HepG2 (cell line): ENCODE results near the gene RASSF10. TPM values are rescaled to one million over a fixed set of nuclear protein-coding genes. Genes with fewer than 3 reads are reported as not detected.

Experiments
- ATF7 ChIP-seq, 2 experiments: fragments of 450-650 bp in 1 of 2; sonication (generic) in 1 of 2; formaldehyde crosslinking in 1 of 2; IDR thresholded peaks; 2 replicates each; pipeline versions ENCODE4 v1.4.0 to v1.6.1; 2016 to 2020; ENCODE audit warnings: antibody characterized with exemption in 1 of 2, mild to moderate bottlenecking in 1 of 2, missing genetic modification reagents in 1 of 2
- HNRNPH1 ChIP-seq: fragments of 200-400 bp; formaldehyde crosslinking; optimal IDR thresholded peaks from 2 replicates; pipeline ENCODE3; 2017; ENCODE audit warnings: mild to moderate bottlenecking, low read depth, low read length
- NFKBIZ ChIP-seq: IDR thresholded peaks from 2 replicates; pipeline ENCODE4 v1.6.1; 2018; ENCODE audit warnings: missing genetic modification reagents, missing compliant biosample characterization
- REPIN1 ChIP-seq: sonication (generic); formaldehyde crosslinking; IDR thresholded peaks from 2 replicates; pipeline ENCODE4 v1.8.0; 2022; ENCODE audit warnings: missing genetic modification reagents, low read depth, mild to moderate bottlenecking, borderline replicate concordance
- RFX1 ChIP-seq: fragments of 450-650 bp; IDR thresholded peaks from 2 replicates; pipeline ENCODE4 v1.6.1; 2017
- TEAD3 ChIP-seq: optimal IDR thresholded peaks from 2 replicates; pipeline ENCODE3; 2016; ENCODE audit warnings: borderline replicate concordance
- ZIK1 ChIP-seq: sonication (generic); formaldehyde crosslinking; IDR thresholded peaks from 2 replicates; pipeline ENCODE4 v1.5.0; 2020; ENCODE audit warnings: mild to moderate bottlenecking, low read depth, missing genetic modification reagents, borderline replicate concordance
- ZNF12 ChIP-seq: sonication (generic); formaldehyde crosslinking; IDR thresholded peaks from 2 replicates; pipeline ENCODE4 v1.5.0; 2020; ENCODE audit warnings: missing genetic modification reagents
- ZNF230 ChIP-seq: sonication (generic); formaldehyde crosslinking; IDR thresholded peaks from 2 replicates; pipeline ENCODE4 v1.4.0; 2020; ENCODE audit warnings: mild to moderate bottlenecking, missing genetic modification reagents
- ZNF703 ChIP-seq: sonication (generic); formaldehyde crosslinking; IDR thresholded peaks from 2 replicates; pipeline ENCODE4 v1.5.1; 2020; ENCODE audit warnings: missing genetic modification reagents, mild to moderate bottlenecking, moderate library complexity, borderline replicate concordance
- ZNF792 ChIP-seq: IDR thresholded peaks from 2 replicates; pipeline ENCODE4 v1.6.1; 2016
- ZNF839 ChIP-seq: sonication (generic); formaldehyde crosslinking; IDR thresholded peaks from 2 replicates; pipeline ENCODE4 v1.4.0; 2020; ENCODE audit warnings: missing genetic modification reagents, mild to moderate bottlenecking, borderline replicate concordance
- polyA plus RNA-seq, 8 experiments: library from polyadenylated mRNA; depleted of rRNA in 3 of 8; stranded (reverse) in 7 of 8; unstranded in 1 of 8; fragments of >200 nt; fragmentation: Illumina TruSeq in 4 of 8; extraction: Trizol in 4 of 8; gene quantifications; 2 replicates each; pipeline versions ENCODE4 v1.2.1 to v1.2.3, GENCODE V29; 2011 to 2016; ENCODE audit warnings: low read depth in 4 of 8, missing spikeins in 1 of 8, mixed read lengths in 1 of 8; ENCODE audit not compliant: insufficient read depth in 1 of 8
- total RNA-seq, 5 experiments: library from RNA; depleted of rRNA; stranded (reverse); fragments of >200 nt; fragmentation: Illumina TruSeq; extraction: Trizol; gene quantifications; 2 replicates each; pipeline ENCODE4 v1.2.3, GENCODE V29; 2016; ENCODE audit warnings: low read depth in 1 of 5
- TF ChIP-seq, protein P1 (sequence below): sonication (generic); formaldehyde crosslinking; IDR thresholded peaks from 2 replicates; pipeline ENCODE4 v1.4.0; 2020; ENCODE audit warnings: missing genetic modification reagents, borderline replicate concordance
- TF ChIP-seq, protein P2 (sequence below): sonication (generic); IDR thresholded peaks from 2 replicates; pipeline ENCODE4 v1.6.1; 2016; ENCODE audit warnings: low read depth, borderline replicate concordance
- TF ChIP-seq, protein P3 (sequence below): sonication (generic); formaldehyde crosslinking; IDR thresholded peaks from 2 replicates; pipeline ENCODE4 v1.4.0; 2020; ENCODE audit warnings: missing genetic modification reagents, borderline replicate concordance
- TF ChIP-seq, protein P4 (sequence below): sonication (generic); formaldehyde crosslinking; IDR thresholded peaks from 2 replicates; pipeline ENCODE4 v1.4.0; 2020; ENCODE audit warnings: low read depth, mild to moderate bottlenecking, missing genetic modification reagents
- TF ChIP-seq, protein P5 (sequence below): sonication (generic); formaldehyde crosslinking; IDR thresholded peaks from 2 replicates; pipeline ENCODE4 v1.4.0; 2020; ENCODE audit warnings: missing genetic modification reagents
- TF ChIP-seq, protein P6 (sequence below): sonication (generic); formaldehyde crosslinking; IDR thresholded peaks from 2 replicates; pipeline ENCODE4 v1.5.0; 2020; ENCODE audit warnings: mild to moderate bottlenecking, missing genetic modification reagents

RASSF10 gene
- total and polyA plus RNA-seq, 2 of the 13 experiments (the other 11 are each of a cell fraction or from before 2014, with no cell fraction given), result not detected

DNA sequence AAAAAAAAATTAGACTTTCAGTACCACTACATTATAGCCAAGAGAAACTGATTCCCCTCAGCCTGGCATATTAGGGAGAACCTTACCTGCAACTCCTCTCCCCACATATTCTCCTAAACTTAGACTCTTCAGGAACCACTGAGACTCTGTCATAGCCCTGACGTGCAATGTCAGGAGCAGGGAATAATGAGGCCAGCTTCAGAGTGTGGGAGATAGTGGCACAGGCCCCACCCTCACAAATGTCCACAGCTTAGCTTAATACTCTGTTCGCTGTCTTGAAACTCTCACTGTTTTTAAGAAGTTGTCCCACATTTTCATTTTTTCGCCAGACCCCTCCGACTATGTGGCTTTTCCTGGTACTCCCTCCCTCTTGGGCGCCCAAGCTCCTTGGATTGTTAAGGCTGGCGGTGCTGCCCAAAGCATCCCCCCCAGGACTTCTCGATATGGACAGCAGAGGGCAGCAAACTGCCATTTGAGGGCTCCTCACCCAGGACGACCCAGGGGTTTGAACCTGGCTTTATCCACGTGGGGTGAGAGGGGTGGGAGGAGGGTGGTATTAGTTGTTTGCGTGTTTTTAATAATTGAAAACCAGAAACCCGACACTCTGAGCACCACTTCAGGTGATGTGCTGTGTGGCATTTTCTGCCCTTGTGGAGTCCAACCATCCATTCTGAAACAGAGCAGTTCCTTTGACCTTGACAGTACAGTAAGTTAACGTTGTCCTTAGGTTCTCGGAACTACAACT is 45.2 kb upstream of the RASSF10 start (continued):
- TF ChIP-seq, protein P1, sequence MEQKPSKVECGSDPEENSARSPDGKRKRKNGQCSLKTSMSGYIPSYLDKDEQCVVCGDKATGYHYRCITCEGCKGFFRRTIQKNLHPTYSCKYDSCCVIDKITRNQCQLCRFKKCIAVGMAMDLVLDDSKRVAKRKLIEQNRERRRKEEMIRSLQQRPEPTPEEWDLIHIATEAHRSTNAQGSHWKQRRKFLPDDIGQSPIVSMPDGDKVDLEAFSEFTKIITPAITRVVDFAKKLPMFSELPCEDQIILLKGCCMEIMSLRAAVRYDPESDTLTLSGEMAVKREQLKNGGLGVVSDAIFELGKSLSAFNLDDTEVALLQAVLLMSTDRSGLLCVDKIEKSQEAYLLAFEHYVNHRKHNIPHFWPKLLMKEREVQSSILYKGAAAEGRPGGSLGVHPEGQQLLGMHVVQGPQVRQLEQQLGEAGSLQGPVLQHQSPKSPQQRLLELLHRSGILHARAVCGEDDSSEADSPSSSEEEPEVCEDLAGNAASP (CRISPR knock-in tag), result peak; percentile 77; the same call in 1 of the 2 replicates
- no peak for TF ChIP-seq NFKBIZ (CRISPR knock-in tag)
- TF ChIP-seq ZNF792, result no peak
- TF ChIP-seq, protein P2, sequence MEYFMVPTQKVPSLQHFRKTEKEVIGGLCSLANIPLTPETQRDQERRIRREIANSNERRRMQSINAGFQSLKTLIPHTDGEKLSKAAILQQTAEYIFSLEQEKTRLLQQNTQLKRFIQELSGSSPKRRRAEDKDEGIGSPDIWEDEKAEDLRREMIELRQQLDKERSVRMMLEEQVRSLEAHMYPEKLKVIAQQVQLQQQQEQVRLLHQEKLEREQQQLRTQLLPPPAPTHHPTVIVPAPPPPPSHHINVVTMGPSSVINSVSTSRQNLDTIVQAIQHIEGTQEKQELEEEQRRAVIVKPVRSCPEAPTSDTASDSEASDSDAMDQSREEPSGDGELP, result no peak
- no peak for TF ChIP-seq ZNF703 (CRISPR knock-in tag)
- TF ChIP-seq, protein P3, sequence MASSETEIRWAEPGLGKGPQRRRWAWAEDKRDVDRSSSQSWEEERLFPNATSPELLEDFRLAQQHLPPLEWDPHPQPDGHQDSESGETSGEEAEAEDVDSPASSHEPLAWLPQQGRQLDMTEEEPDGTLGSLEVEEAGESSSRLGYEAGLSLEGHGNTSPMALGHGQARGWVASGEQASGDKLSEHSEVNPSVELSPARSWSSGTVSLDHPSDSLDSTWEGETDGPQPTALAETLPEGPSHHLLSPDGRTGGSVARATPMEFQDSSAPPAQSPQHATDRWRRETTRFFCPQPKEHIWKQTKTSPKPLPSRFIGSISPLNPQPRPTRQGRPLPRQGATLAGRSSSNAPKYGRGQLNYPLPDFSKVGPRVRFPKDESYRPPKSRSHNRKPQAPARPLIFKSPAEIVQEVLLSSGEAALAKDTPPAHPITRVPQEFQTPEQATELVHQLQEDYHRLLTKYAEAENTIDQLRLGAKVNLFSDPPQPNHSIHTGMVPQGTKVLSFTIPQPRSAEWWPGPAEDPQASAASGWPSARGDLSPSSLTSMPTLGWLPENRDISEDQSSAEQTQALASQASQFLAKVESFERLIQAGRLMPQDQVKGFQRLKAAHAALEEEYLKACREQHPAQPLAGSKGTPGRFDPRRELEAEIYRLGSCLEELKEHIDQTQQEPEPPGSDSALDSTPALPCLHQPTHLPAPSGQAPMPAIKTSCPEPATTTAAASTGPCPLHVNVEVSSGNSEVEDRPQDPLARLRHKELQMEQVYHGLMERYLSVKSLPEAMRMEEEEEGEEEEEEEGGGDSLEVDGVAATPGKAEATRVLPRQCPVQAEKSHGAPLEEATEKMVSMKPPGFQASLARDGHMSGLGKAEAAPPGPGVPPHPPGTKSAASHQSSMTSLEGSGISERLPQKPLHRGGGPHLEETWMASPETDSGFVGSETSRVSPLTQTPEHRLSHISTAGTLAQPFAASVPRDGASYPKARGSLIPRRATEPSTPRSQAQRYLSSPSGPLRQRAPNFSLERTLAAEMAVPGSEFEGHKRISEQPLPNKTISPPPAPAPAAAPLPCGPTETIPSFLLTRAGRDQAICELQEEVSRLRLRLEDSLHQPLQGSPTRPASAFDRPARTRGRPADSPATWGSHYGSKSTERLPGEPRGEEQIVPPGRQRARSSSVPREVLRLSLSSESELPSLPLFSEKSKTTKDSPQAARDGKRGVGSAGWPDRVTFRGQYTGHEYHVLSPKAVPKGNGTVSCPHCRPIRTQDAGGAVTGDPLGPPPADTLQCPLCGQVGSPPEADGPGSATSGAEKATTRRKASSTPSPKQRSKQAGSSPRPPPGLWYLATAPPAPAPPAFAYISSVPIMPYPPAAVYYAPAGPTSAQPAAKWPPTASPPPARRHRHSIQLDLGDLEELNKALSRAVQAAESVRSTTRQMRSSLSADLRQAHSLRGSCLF, result no peak
- no peak for TF ChIP-seq ZNF839 (CRISPR knock-in tag)
- TF ChIP-seq, protein P4, sequence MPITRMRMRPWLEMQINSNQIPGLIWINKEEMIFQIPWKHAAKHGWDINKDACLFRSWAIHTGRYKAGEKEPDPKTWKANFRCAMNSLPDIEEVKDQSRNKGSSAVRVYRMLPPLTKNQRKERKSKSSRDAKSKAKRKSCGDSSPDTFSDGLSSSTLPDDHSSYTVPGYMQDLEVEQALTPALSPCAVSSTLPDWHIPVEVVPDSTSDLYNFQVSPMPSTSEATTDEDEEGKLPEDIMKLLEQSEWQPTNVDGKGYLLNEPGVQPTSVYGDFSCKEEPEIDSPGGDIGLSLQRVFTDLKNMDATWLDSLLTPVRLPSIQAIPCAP (CRISPR knock-in tag), result no peak
- no peak for TF ChIP-seq ZNF230
- TF ChIP-seq ZIK1 (CRISPR knock-in tag), result no peak
- no peak for TF ChIP-seq HNRNPH1
- TF ChIP-seq, protein P5, sequence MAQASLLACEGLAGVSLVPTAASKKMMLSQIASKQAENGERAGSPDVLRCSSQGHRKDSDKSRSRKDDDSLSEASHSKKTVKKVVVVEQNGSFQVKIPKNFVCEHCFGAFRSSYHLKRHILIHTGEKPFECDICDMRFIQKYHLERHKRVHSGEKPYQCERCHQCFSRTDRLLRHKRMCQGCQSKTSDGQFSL (CRISPR knock-in tag), result peak; percentile 94
- TF ChIP-seq TEAD3 (CRISPR knock-in tag), result peak; percentile 49
- TF ChIP-seq RFX1, result no peak
- peak; percentile 47; the same call in 1 of the 2 replicates for TF ChIP-seq REPIN1 (CRISPR knock-in tag)
- TF ChIP-seq ZNF12 (CRISPR knock-in tag), result no peak
- no peak for TF ChIP-seq ATF7 (IDR thresholded peaks at IDR 0.05)
- no peak for TF ChIP-seq ATF7 (CRISPR knock-in tag; IDR thresholded peaks at IDR 0.05)
- TF ChIP-seq, protein P6, sequence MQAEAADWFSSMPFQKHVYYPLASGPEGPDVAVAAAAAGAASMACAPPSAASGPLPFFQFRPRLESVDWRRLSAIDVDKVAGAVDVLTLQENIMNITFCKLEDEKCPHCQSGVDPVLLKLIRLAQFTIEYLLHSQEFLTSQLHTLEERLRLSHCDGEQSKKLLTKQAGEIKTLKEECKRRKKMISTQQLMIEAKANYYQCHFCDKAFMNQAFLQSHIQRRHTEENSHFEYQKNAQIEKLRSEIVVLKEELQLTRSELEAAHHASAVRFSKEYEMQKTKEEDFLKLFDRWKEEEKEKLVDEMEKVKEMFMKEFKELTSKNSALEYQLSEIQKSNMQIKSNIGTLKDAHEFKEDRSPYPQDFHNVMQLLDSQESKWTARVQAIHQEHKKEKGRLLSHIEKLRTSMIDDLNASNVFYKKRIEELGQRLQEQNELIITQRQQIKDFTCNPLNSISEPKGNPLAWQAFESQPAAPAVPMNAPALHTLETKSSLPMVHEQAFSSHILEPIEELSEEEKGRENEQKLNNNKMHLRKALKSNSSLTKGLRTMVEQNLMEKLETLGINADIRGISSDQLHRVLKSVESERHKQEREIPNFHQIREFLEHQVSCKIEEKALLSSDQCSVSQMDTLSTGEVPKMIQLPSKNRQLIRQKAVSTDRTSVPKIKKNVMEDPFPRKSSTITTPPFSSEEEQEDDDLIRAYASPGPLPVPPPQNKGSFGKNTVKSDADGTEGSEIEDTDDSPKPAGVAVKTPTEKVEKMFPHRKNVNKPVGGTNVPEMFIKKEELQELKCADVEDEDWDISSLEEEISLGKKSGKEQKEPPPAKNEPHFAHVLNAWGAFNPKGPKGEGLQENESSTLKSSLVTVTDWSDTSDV (CRISPR knock-in tag), result no peak
